ENCODE data around the gene NOP10.

GRCh38 chr15:34332553-34333120 lies 10.3 kb downstream of the NOP10 start:
- TF ChIP-seq CTCF (IDR thresholded peaks at IDR 0.05) (no peak), POLR2A (IDR thresholded peaks at IDR 0.05) (no peak)

Measured in heart left ventricle (tissue), 13 donors.